Measurements from ENCODE around the gene SRGAP2C.
"Not testable (repeated sequence)": the region's sequence is repeated elsewhere in the genome, so short reads cannot be mapped to it uniquely, and the experiment has no call there.

DNA sequence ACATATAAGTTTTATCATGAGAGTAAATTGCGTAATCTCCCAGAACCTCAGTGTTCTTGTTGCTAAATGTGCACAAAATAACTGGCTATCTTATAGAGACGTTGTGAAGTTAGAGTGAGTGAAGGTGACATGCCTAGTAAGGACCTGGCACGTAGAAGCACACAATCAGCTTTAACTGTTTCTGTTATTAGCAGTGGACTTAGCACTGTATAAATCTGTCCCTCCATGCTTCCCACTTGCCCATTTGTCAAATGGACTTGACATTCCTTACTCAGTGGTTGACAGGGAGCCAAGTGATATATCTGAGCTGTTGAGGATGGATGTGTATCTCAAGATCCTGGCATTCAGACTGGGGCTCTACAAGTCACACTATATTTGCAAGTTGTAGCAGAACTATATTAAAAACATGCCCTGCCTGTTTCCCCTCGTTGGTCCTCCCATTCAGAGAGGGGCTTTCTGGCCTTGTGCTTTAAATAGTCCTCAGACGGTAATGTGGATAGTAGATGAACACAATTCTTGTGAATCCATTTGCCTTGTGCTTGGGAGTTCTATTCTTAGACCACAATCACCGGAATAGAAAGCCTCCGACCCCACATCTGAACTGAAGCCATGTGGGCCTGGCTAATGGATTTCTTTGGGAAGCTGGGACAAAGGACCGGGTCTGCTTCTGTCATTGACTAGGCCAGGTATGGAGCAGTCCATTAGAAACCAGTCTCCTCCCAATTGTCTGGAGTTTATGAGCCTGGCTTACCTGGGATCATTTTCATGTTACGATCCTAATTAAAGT lies 43.0 kb downstream of the SRGAP2C start:
- TF ChIP-seq POLR2AphosphoS5 (IDR thresholded peaks at IDR 0.05; ENCODE audit: borderline replicate concordance, low read depth, low read length); EZH2 (IDR thresholded peaks at IDR 0.05): not testable (repeated sequence)
